Spleen (tissue), 11 donors: Measurements from ENCODE around the gene NPHP4. TPM values are rescaled to one million over a fixed set of nuclear protein-coding genes. Genes with fewer than 3 reads are reported as not detected.

Experiments used
- DNase-seq: peaks from one replicate; pipeline ENCODE4 v3.0.0-alpha.2; 2020
- H3K27ac ChIP-seq, 8 donors: fragments of 200-600 bp; sonication (generic) in 7 of 8; 1 replicate in 4 of 8; 2 replicates in 4 of 8; pipeline versions ENCODE4 v1.5.0 to v1.8.0; 2016 to 2021; ENCODE audit warnings: inconsistent platforms in 4 of 8, mild to moderate bottlenecking in 4 of 8, moderate library complexity in 1 of 8
- H3K27me3 ChIP-seq, 7 donors: fragments of 200-600 bp; sonication (generic) in 6 of 7; replicated peaks in 1 of 7; 1 replicate in 4 of 7; 2 replicates in 3 of 7; pipeline versions ENCODE4 v1.5.0 to v1.8.0; 2016 to 2021; ENCODE audit warnings: inconsistent platforms in 3 of 7, mild to moderate bottlenecking in 1 of 7
- H3K36me3 ChIP-seq, 6 donors: fragments of 200-600 bp; sonication (generic) in 5 of 6; 1 replicate in 4 of 6; 2 replicates in 2 of 6; pipeline versions ENCODE4 v1.5.0 to v1.8.0; 2016 to 2021; ENCODE audit warnings: inconsistent platforms in 2 of 6
- H3K4me1 ChIP-seq, 6 donors: fragments of 200-600 bp; sonication (generic) in 5 of 6; 1 replicate in 3 of 6; 2 replicates in 3 of 6; pipeline versions ENCODE4 v1.5.0 to v1.8.0; 2016 to 2021; ENCODE audit warnings: inconsistent platforms in 3 of 6
- H3K4me3 ChIP-seq, 8 donors: fragments of 200-600 bp; sonication (generic) in 7 of 8; 1 replicate in 4 of 8; 2 replicates in 4 of 8; pipeline versions ENCODE4 v1.5.0 to v1.8.0; 2016 to 2021; ENCODE audit warnings: inconsistent platforms in 4 of 8, mild to moderate bottlenecking in 4 of 8, moderate library complexity in 2 of 8
- H3K9me3 ChIP-seq, 8 donors: fragments of 200-600 bp; sonication (generic) in 7 of 8; 1 replicate in 4 of 8; 2 replicates in 4 of 8; pipeline versions ENCODE4 v1.5.0 to v1.8.0; 2016 to 2021; ENCODE audit warnings: inconsistent platforms in 4 of 8
- POLR2A ChIP-seq, 3 donors: fragments of 450-650 bp; IDR thresholded peaks; one replicate each; pipeline ENCODE4 v1.5.1; 2017; ENCODE audit warnings: antibody characterized with exemption in 3 of 3, mild to moderate bottlenecking in 1 of 3
- POLR2AphosphoS5 ChIP-seq, 3 donors: sonication (generic); formaldehyde crosslinking; IDR thresholded peaks; one replicate each; pipeline ENCODE4 v1.5.1; 2017; ENCODE audit warnings: antibody characterized with exemption in 3 of 3
- WGBS, 5 donors: extraction: QIAGEN DNeasy Blood & Tissue Kit in 3 of 5; methylation state at CpG; one replicate each; pipeline versions ENCODE4 v1.1.5 to v1.1.7; 2013 to 2018; 5-methylcytosine and 5-hydroxymethylcytosine counted together
- intact Hi-C: fragments of 100-400 bp; cut with DNase I; formaldehyde crosslinking; loops from one replicate; pipeline ENCODE4 v1.15.0; 2023; ENCODE audit warnings: low total_unique reads
- polyA plus RNA-seq, 3 donors: library from polyadenylated mRNA; stranded (reverse); fragments of 200-250 nt; gene quantifications; one replicate each; pipeline ENCODE4 v1.2.1, GENCODE V29; 2013
- total RNA-seq, 7 donors: library from RNA; depleted of rRNA in 3 of 7; stranded (reverse); fragments of >200 nt in 3 of 7; fragmentation: NEBNext Ultra II Directional in 4 of 7; extraction: Animal tissue kit (Norgen Biotek cat#: 25700) in 4 of 7; gene quantifications; one replicate each; pipeline versions ENCODE4 v1.1.0 to v1.2.1, GENCODE V29; 2016 to 2021
- TF ChIP-seq, protein P1 (sequence below), 11 experiments: fragments of 200-600 bp in 7 of 11; fragments of 450-650 bp in 4 of 11; sonication (generic) in 4 of 11; IDR thresholded peaks in 8 of 11; conservative IDR thresholded peaks in 3 of 11; 1 replicate in 7 of 11; 2 replicates in 4 of 11; pipeline versions ENCODE4 v1.4.0 to v1.8.0; 2016 to 2021; ENCODE audit warnings: antibody characterized with exemption in 11 of 11, inconsistent platforms in 4 of 11, mild to moderate bottlenecking in 1 of 11
- donor health status: healthy with polysubstance abuse.
- donor health status: DM: no; HTN: no; CAD: no; lungs with moderate emphysema.
- donor health status: DM: no; HTN: no; CAD: no.
- donor health status: Bipolar disorder and iron deficiency.
- donor health status: healthy.
- donor health status: DM: no; HTN: no; CAD: no.
- donor health status: DM: yes; HTN: yes; CAD: no.

NPHP4 gene
- total and polyA plus RNA-seq, 10 donors: 1.2 to 17.5 (median 9.4) TPM

DNA sequence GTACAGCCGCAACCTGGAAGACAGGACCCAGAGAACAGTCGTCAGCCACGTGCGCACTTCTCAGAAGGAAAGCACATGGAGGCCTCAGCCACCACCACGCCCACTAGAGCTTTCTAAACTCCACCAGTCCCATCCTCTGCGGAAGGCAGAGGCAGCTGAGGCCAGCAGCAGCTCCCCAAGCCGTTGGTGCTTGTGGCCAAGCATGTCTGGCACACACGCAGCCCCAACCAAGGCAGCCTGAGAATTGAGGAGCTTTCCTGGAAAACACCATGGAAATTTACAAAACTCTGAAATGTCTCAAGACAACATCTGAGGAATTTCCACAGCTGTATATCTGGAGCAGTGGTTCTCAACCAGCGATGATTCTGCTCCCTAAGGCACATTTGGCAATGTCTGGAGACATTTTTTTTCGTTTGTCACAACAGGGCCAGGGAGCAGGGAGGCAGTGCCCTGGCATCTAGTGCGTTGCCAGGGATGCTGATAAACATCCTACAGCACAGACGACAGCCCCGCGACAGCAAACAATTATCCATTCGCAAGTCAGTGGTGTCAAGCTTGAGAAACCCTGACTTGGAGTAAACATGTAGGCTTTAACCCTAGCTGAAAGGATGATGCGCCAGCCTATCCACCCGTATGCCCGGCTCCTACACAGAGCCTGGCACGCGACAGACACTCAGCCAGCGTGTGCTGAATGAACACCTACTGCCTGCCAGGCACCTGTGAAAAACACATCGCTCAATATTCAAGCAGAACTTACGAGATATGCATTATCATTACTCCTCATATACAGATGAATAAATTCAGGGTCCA, 24.7 kb downstream of the NPHP4 start:
- intact Hi-C loops: no loop called here
- Histone ChIP-seq H3K36me3 (peaks cover 0 to 61% (median 4%) of the 10 kb centered on the region in 6 donors), H3K4me1 (no peaks in the 10 kb centered on the region), H3K4me3 (no peak overlapping the region), H3K9me3 (no peaks in the 10 kb centered on the region), H3K27ac (no peak overlapping the region), H3K27me3 (no peaks in the 10 kb centered on the region)
- WGBS, 5 donors: 91 to 96% (median 94%) methylated on average over 21 to 23 of the region's 23 CpGs
- DNase-seq: no peak
- TF ChIP-seq, protein P1, sequence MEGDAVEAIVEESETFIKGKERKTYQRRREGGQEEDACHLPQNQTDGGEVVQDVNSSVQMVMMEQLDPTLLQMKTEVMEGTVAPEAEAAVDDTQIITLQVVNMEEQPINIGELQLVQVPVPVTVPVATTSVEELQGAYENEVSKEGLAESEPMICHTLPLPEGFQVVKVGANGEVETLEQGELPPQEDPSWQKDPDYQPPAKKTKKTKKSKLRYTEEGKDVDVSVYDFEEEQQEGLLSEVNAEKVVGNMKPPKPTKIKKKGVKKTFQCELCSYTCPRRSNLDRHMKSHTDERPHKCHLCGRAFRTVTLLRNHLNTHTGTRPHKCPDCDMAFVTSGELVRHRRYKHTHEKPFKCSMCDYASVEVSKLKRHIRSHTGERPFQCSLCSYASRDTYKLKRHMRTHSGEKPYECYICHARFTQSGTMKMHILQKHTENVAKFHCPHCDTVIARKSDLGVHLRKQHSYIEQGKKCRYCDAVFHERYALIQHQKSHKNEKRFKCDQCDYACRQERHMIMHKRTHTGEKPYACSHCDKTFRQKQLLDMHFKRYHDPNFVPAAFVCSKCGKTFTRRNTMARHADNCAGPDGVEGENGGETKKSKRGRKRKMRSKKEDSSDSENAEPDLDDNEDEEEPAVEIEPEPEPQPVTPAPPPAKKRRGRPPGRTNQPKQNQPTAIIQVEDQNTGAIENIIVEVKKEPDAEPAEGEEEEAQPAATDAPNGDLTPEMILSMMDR (IDR thresholded peaks at IDR 0.05 in 8 of 11, conservative IDR thresholded peaks at IDR 0.05 in 3 of 11): no peak
- TF ChIP-seq POLR2A (IDR thresholded peaks at IDR 0.05): no peak
- no peak for TF ChIP-seq POLR2AphosphoS5 (IDR thresholded peaks at IDR 0.05)

DNA sequence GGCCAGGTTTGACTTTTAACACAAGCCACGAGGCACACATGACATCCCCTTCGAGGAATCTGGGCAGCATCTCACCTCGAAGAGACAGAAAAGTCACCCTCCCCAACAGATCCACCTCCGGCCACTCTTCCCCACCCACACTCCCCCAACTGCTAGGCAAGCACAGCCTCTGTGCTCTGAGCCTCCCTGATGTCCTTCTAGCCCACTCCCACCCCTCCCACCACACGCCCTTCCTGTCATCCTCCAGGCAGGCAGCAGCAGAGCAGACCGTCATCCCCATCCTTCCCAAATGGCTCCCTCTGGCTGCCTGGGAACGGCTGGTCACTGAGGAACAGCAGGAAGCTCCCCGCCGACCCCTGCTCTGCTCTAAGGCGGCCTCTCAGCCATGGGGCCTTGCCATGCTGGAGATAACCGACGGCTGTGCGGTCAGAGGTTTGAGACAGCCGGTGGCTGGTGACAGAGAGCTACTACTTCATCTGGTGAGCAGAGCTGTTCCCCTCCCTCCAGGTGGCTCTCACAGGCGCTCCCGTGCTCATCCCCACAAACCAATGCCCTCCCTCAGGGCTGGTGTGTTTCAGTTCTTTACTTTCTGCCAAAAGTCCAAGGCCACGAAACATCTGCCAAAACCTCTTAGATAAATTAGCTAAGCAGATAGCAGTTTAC, 25.6 kb downstream of the NPHP4 start:
- Histone ChIP-seq H3K36me3 (peaks cover 0 to 70% (median 4%) of the 10 kb centered on the region in 6 donors), H3K9me3 (no peaks in the 10 kb centered on the region), H3K4me1 (no peaks in the 10 kb centered on the region), H3K27ac (no peak overlapping the region), H3K27me3 (no peaks in the 10 kb centered on the region), H3K4me3 (no peak overlapping the region)
- TF ChIP-seq POLR2A (IDR thresholded peaks at IDR 0.05) (no peak), POLR2AphosphoS5 (IDR thresholded peaks at IDR 0.05) (no peak)
- TF ChIP-seq, protein P1 (IDR thresholded peaks at IDR 0.05 in 8 of 11, conservative IDR thresholded peaks at IDR 0.05 in 3 of 11): no peak
- WGBS, 5 donors: 81 to 88% (median 86%) methylated on average over 17 of the region's 17 CpGs
- DNase-seq: no peak
- intact Hi-C loops: no loop called here

DNA sequence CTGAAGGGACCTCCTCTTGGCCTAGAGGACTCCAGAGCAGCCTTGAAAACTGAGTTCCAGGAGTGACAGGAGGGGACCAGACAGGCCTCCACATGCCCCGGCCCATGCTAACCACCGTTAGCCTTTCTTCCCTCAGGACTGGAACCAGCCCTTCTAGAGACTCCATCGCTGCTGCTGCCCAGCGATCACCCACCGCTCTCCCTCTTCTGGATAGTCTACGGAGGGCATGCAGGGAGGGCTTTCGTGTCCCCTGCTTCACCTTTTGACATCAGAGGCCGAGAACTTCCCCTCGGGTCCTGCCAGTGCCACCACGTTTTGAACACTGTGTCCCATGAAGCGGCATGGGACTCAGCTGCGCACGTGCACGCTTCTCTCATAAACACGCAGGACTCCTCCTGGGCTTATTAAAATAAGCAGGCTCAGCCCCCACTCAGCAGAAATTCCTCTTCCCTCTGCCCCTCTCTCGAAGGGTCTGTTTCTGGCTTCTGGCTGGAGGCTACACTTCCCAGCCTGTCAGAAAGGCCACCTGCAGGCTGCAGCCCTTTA, 26.6 kb downstream of the NPHP4 start:
- no peak for DNase-seq
- Histone ChIP-seq H3K27ac (no peak overlapping the region), H3K4me3 (no peak overlapping the region), H3K4me1 (no peaks in the 10 kb centered on the region), H3K27me3 (no peaks in the 10 kb centered on the region), H3K9me3 (no peaks in the 10 kb centered on the region), H3K36me3 (peaks cover 0 to 80% (median 11%) of the 10 kb centered on the region in 6 donors)
- 92 to 97% (median 95%) methylated on average over 16 of the region's 16 CpGs for WGBS, 5 donors
- intact Hi-C loops: no loop called here
- TF ChIP-seq, protein P1 (IDR thresholded peaks at IDR 0.05 in 8 of 11, conservative IDR thresholded peaks at IDR 0.05 in 3 of 11): no peak
- TF ChIP-seq POLR2A (IDR thresholded peaks at IDR 0.05): no peak
- no peak for TF ChIP-seq POLR2AphosphoS5 (IDR thresholded peaks at IDR 0.05)
